ENCODE data around the gene PLCB1. TPM values are rescaled to one million over a fixed set of nuclear protein-coding genes. Genes with fewer than 3 reads are reported as not detected.

PLCB1 gene
- polyA plus RNA-seq, 1 donor (not counting 4 experiments of a cell fraction or from before 2014, with no cell fraction given), result 0.37 TPM

DNA sequence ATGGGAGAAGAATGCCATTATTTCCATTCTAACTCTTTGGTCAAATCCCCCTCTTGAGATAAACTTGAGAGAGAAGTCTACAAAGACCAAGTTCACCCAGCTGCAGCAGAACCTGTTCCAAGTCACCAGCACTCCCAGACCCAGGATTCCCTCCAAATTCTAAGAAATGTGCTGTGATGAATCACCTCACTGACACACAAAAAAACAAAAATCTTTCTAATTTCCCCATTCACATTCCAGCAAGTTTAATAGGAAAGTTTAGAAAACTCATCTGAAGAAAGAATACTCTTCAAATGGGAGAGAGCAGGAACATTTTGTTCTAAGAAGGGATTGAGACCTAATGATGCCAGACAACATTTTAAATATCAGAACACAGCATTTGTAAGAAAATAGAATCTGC, 723.2 kb downstream of the PLCB1 start:
- H3K27ac ChIP-seq (ENCODE audit: control insufficient read depth, insufficient read depth, low read length), result no peak overlapping the region
- DNase-seq (ENCODE audit: low read depth, low spot score), result no peak
- no peak overlapping the region for H3K9ac ChIP-seq (ENCODE audit: control insufficient read depth, extremely low read depth, insufficient read depth, low read length)
- no peaks in the 10 kb centered on the region for H4K20me1 ChIP-seq (ENCODE audit: control insufficient read depth, extremely low read depth, insufficient read depth, low read length)
- no peak overlapping the region for H3K4me2 ChIP-seq (ENCODE audit: control insufficient read depth, extremely low read depth, insufficient read depth, low read depth, low read length)
- no peak overlapping the region for H2AFZ ChIP-seq (ENCODE audit: control insufficient read depth, low read length)
- FAIRE-seq, result no peak
- no peaks in the 10 kb centered on the region for H3K9me1 ChIP-seq (ENCODE audit: control insufficient read depth, extremely low read depth, insufficient read depth, low read length)
- dilution Hi-C loops (cut with MboI; ENCODE audit: extremely low pct_ligation_motif_present, low sequenced_read_pairs), result no loop called here
- no peaks in the 10 kb centered on the region for H3K27me3 ChIP-seq (ENCODE audit: control insufficient read depth, extremely low read depth, insufficient read depth, low read length)
- H3K4me1 ChIP-seq (ENCODE audit: control insufficient read depth, extremely low read depth, insufficient read depth, low read length), result no peaks in the 10 kb centered on the region
- H3K79me2 ChIP-seq (ENCODE audit: control insufficient read depth, insufficient read depth, low read length), result no peaks in the 10 kb centered on the region
- no peaks in the 10 kb centered on the region for H3K9me3 ChIP-seq (ENCODE audit: control insufficient read depth, low read depth, low read length)
- no peak overlapping the region for H3K4me3 ChIP-seq (ENCODE audit: control insufficient read depth in 2 of 3, extremely low read depth in 1 of 3, insufficient read depth in 2 of 3, low read depth in 1 of 3, low read length in 3 of 3)
- no peak for TF ChIP-seq EZH2 (IDR thresholded peaks at IDR 0.05; ENCODE audit: low read length)
- TF ChIP-seq, protein P1, sequence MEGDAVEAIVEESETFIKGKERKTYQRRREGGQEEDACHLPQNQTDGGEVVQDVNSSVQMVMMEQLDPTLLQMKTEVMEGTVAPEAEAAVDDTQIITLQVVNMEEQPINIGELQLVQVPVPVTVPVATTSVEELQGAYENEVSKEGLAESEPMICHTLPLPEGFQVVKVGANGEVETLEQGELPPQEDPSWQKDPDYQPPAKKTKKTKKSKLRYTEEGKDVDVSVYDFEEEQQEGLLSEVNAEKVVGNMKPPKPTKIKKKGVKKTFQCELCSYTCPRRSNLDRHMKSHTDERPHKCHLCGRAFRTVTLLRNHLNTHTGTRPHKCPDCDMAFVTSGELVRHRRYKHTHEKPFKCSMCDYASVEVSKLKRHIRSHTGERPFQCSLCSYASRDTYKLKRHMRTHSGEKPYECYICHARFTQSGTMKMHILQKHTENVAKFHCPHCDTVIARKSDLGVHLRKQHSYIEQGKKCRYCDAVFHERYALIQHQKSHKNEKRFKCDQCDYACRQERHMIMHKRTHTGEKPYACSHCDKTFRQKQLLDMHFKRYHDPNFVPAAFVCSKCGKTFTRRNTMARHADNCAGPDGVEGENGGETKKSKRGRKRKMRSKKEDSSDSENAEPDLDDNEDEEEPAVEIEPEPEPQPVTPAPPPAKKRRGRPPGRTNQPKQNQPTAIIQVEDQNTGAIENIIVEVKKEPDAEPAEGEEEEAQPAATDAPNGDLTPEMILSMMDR (optimal IDR thresholded peaks at IDR 0.05 in 1 of 3, IDR thresholded peaks at IDR 0.05 in 1 of 3, conservative IDR thresholded peaks at IDR 0.05 in 1 of 3; ENCODE audit: extremely low read depth in 1 of 3, insufficient read depth in 2 of 3, low read length in 3 of 3), result no peak
- H3K36me3 ChIP-seq (ENCODE audit: control insufficient read depth in 2 of 2, extremely low read depth in 1 of 2, insufficient read depth in 2 of 2, low read length in 2 of 2), result no peaks in the 10 kb centered on the region

DNA sequence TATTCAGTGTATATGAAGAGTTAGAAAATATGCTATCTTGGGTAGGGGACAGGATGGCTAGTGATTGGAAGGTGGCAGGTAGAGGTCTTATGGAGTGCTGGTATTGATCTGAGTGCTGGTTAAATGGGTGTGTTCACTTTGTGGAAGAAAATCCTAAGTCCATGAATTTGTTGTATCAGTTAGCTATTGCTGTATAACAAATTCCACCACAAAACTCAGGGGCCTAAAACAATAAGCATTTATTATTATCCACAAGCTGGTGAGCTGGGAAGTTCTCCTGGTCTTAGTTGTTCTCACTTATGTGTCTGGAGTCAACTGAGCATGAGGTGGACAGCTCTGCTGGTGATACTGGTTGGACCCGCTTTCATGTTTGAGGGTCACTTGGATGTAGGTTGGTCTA, 724.6 kb downstream of the PLCB1 start:
- TF ChIP-seq, protein P1 (optimal IDR thresholded peaks at IDR 0.05 in 1 of 3, IDR thresholded peaks at IDR 0.05 in 1 of 3, conservative IDR thresholded peaks at IDR 0.05 in 1 of 3; ENCODE audit: extremely low read depth in 1 of 3, insufficient read depth in 2 of 3, low read length in 3 of 3), result no peak
- TF ChIP-seq EZH2 (IDR thresholded peaks at IDR 0.05; ENCODE audit: low read length), result no peak
- no peak for FAIRE-seq
- no peaks in the 10 kb centered on the region for H3K9me1 ChIP-seq (ENCODE audit: control insufficient read depth, extremely low read depth, insufficient read depth, low read length)
- no peak overlapping the region for H3K9ac ChIP-seq (ENCODE audit: control insufficient read depth, extremely low read depth, insufficient read depth, low read length)
- H3K27ac ChIP-seq (ENCODE audit: control insufficient read depth, insufficient read depth, low read length), result no peak overlapping the region
- H3K36me3 ChIP-seq (ENCODE audit: control insufficient read depth in 2 of 2, extremely low read depth in 1 of 2, insufficient read depth in 2 of 2, low read length in 2 of 2), result no peaks in the 10 kb centered on the region
- H3K27me3 ChIP-seq (ENCODE audit: control insufficient read depth, extremely low read depth, insufficient read depth, low read length), result no peaks in the 10 kb centered on the region
- dilution Hi-C loops (cut with MboI; ENCODE audit: extremely low pct_ligation_motif_present, low sequenced_read_pairs), result no loop called here
- no peak overlapping the region for H2AFZ ChIP-seq (ENCODE audit: control insufficient read depth, low read length)
- H3K4me1 ChIP-seq (ENCODE audit: control insufficient read depth, extremely low read depth, insufficient read depth, low read length), result no peaks in the 10 kb centered on the region
- no peaks in the 10 kb centered on the region for H3K79me2 ChIP-seq (ENCODE audit: control insufficient read depth, insufficient read depth, low read length)
- no peaks in the 10 kb centered on the region for H4K20me1 ChIP-seq (ENCODE audit: control insufficient read depth, extremely low read depth, insufficient read depth, low read length)
- DNase-seq (ENCODE audit: low read depth, low spot score), result no peak
- no peaks in the 10 kb centered on the region for H3K9me3 ChIP-seq (ENCODE audit: control insufficient read depth, low read depth, low read length)
- no peak overlapping the region for H3K4me2 ChIP-seq (ENCODE audit: control insufficient read depth, extremely low read depth, insufficient read depth, low read depth, low read length)
- H3K4me3 ChIP-seq (ENCODE audit: control insufficient read depth in 2 of 3, extremely low read depth in 1 of 3, insufficient read depth in 2 of 3, low read depth in 1 of 3, low read length in 3 of 3), result no peak overlapping the region

Measured in keratinocyte (primary cell).